NCI-H2081 treated with DMSO at 0.1 percent for 48 hours (cell line): Measurements from ENCODE around the gene TANGO2.

Source experiments
- DNase-seq: peaks from one replicate; lab custom pipeline; 2025; lab: John Stamatoyannopoulos, UW

TANGO2 gene

GRCh38 chr22:20044495-20045151, 23.7 kb downstream of the TANGO2 start:
- no peak for DNase-seq

DNA sequence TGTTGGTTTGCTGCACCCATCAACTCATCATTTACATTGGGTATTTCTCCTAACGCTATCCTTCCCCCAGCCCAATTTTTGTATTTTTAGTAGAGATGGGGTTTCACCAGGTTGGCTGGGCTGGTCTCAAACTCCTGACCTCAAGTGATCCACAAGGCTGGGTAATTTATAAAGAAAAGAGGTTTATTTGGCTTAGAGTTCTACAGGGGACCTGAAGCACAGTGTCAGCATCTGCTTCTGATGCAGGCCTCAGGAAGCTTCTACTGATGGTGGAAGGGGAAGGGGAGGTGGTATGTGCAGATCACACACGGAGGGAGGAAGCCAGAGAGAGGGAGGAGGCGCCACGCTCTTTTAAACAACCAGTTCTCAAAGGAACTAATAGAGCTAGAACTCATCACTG, 25.8 kb downstream of the TANGO2 start:
- no peak for DNase-seq

- DNase-seq = no peak
These were observed 31.0 kb downstream of the TANGO2 start for GRCh38 chr22:20051927-20052308.

GRCh38 chr22:20052309-20053259, 31.7 kb downstream of the TANGO2 start:
- DNase-seq = no peak

DNA sequence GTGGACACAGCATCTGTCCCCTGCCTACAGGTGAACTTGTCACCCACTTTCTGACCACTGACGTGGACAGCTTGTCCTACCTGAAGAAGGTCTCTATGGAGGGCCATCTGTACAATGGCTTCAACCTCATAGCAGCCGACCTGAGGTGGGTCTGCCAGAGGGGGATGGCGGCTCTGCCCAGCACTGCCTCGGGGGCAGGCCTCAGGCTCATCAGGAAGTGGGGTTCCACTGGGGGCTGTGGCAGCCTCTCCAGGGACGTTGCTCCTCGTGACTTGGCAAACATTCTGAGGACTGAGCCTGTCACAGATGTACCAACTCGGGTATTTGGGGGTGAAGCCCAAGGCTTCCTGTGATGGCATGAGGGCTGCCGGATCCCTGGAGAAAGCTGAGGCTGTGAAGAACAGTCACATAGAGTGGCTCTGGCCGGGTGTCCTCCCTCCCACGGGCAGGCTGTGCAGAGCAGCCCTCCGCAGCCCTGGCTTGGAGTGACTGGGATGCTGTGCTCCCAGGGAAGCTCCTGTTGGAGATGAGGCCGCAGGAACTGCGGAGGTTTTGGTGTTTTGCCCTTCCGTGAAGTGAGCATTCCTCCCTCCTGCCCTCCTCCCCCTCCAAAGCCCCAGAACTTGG, 32.6 kb downstream of the TANGO2 start:
- DNase-seq = no peak

DNA sequence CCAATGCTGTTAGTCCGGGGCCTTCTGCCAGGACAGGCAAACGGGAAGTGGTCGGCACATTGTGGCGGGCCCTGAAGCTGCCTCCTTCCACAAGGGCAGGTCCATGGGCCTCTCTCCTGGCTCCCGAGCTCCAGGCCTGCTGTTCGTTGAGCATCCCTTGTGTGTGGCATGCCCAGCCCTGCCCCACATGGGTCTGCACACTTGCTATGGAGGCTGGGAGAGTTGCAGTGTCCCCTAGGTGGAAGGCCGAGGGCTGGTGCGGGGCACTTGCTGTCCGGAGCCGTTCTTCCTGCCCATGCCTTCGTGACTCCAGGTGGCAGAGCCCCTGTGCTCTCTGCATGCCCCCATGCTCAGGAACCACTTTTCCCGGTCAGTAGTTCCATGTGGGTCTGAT, 33.1 kb downstream of the TANGO2 start:
- no peak for DNase-seq

- DNase-seq = no peak
These were observed 33.6 kb downstream of the TANGO2 start for GRCh38 chr22:20054485-20054884.

GRCh38 chr22:20055144-20055543, 34.2 kb downstream of the TANGO2 start:
- no peak for DNase-seq

GRCh38 chr22:20055654-20056053, 34.7 kb downstream of the TANGO2 start:
- no peak for DNase-seq

DNA sequence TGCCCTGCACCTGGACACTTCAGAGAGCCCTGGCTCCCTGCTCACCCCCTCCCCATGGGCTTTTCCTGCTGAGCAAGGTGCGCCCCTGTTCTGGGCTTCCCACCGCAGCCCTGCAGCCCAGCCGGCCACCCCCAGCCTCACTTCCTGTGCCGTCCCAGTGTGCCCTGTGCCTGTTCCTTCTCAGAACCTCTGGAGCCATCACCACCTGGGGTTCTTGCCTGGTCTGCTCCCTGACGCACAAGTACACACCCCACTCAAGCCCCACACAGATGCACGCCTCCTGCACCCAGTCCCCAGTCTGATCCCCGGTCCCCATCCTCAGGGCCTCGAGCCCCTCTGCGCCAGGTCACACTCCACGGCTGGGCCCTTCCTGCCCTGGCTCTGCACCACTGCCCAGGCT, 35.3 kb downstream of the TANGO2 start:
- DNase-seq = no peak

DNA sequence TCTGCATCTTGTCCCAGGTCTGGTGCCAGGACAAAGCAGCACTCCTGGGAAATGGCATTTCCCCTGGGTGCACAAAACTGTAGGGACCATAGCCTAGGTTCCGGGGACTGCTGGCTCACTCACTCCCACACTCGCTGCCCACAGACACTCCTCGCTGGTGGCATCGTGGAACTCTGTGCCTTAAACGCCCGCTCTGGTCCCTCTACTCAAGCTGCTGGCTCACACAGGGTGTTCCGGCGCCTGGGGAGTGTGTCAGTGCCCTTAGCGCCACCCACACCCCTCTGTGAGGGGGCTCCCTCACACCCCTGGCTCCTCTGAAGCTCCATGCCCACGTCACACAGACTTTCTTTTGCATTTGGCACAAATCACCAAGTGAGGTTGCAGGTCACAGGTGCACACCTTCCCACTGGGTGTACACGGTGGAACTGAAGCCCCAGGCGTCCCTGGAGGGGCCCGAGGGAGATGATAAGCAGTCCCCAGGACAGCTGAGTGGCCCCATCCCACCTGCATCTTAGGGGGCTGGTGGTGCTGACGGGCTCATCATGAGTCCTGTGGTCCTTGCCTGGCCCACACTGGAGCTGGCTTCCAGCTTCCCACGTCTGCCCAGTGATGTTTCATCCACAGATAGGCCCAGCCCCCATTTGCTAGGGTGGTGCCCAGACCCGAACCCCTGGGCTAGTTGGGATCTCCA, 35.9 kb downstream of the TANGO2 start:
- no peak for DNase-seq

DNA sequence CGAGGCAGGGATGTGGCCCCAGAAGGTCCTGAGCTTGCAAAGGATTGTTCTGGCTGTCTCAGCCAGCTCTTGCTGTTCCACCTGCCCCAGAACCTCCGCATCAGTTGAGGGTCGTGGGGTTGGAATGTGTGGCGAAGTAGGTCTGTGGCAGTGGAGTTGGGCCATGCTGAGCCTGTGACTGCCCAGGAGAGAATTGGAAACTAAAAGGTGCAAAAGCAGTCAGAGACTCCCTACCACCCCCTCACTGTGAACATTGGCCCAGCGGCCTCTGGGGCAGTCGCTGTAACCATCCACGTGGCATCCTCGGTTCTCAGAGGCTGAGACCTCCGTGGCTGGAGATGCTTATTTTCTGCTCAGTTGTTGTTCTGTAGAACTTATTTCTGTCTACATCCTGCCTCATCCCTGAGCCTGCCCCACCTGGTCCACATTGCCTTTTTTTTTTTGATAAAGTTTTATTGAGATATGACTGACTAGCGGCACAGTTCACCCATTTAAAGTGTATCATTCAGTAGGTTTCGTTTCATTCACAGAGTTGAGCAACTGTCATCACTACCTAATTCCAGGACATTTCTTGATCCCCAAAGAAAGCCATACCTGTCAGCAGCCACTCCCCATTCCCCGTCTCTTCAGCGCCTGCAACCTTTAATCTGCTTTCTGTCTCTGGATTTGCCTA, 36.8 kb downstream of the TANGO2 start:
- DNase-seq = no peak

- no peak for DNase-seq
These were observed 38.3 kb downstream of the TANGO2 start for GRCh38 chr22:20058989-20059770.

DNA sequence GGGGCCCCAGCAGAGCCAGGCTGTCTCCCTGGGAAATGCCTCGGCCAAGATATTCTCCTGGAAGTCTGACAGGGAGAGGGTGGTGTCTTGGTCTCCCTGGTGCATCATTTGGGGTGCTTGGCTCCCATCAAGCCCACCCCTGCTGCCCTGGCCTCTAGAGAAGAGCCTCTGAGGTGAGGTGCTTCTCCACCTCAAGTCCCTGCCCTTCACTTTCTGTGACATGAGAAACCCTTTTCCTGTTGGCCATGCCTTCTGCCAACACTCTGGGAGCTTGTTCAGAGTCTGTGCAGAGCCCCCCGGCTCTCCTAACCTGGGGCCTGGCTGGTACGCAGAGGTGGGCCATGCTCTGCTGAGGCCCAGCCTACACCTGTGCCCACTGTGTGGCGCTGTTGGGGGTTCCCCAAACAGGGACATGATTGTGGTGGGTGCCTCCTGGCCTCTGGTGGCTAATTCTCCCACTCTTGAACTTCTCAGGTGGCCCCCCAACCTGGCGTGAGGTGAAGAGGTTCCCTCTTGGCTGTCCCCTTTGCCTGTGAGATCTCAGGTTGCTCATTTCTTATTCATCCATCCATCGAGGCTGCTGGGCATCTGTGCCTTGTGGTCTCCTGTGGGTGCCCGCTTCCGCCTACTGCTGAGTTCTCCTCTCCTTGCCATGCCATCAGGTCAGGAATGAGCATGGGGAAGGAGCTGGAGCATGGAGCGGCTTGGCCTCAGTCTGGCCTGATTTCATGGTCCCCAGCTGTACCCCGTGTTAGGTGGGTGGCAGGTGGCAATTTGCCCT, 40.0 kb downstream of the TANGO2 start:
- DNase-seq = no peak

GRCh38 chr22:20061481-20061861, 40.6 kb downstream of the TANGO2 start:
- no peak for DNase-seq

- no peak for DNase-seq
These were observed 41.3 kb downstream of the TANGO2 start for GRCh38 chr22:20062043-20062765.

DNA sequence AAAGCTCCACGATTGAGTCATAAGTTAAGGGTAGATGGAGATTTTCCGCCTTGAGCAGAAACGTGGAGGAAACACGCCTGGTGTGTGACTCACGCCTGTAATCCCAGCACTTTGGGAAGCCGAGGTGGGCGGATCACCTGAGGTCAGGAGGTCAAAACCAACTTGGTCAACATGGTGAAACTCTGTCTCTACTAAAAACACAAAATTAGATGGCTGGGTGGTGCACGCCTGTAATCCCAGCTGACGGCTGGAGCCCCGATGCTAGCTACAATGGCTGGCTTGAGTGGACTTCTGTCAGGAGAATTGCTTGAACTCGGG, 41.8 kb downstream of the TANGO2 start:
- no peak for DNase-seq

- DNase-seq = no peak
These were observed 42.6 kb downstream of the TANGO2 start for GRCh38 chr22:20063271-20064139.

DNA sequence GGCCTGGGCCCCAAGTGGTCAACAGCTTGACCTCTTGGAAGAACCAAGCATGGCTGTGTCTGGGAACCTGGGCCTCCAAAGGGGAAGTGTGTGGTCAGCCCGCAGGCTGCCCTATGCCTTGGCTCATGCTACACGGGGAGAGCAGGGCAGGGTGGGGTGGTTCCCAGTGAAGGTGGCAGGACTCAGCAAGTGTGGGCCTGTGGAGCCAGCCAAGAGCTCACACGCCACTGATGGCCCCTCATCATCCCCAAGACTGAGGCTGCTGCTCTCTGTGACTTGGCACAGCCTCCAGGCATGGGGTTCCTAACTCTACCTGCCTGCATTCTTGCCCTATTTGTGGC, 43.2 kb downstream of the TANGO2 start:
- no peak for DNase-seq
